ES-I3 (cell line): Measurements from ENCODE around the gene OSTN.

Source experiments
- H3K36me3 ChIP-seq: 2 replicates; pipeline ENCODE4 v1.6.1; 2013; ENCODE audit warnings: mild to moderate bottlenecking, low read length, control low read depth, moderate library complexity; ENCODE audit not compliant: insufficient read depth
- H3K4me1 ChIP-seq: 2 replicates; pipeline ENCODE4 v1.6.1; 2013; ENCODE audit warnings: mild to moderate bottlenecking, control low read depth, low read length; ENCODE audit not compliant: insufficient read depth
- H3K9ac ChIP-seq: 2 replicates; pipeline ENCODE4 v1.6.1; 2013; ENCODE audit warnings: low read depth, mild to moderate bottlenecking, low read length, moderate library complexity
- H3K9me3 ChIP-seq: 2 replicates; pipeline ENCODE4 v1.6.1; 2013; ENCODE audit warnings: mild to moderate bottlenecking, low read length, moderate library complexity; ENCODE audit not compliant: control insufficient read depth, insufficient read depth

Gene OSTN

GRCh38 chr3:191197761-191198306, 1.2 kb upstream of the OSTN start:
- Histone ChIP-seq H3K9ac (no peak overlapping the region), H3K4me1 (no peaks in the 10 kb centered on the region), H3K36me3 (no peaks in the 10 kb centered on the region), H3K9me3 (no peaks in the 10 kb centered on the region)

GRCh38 chr3:191198480-191198879, 561 bp upstream of the OSTN start:
- no peaks in the 10 kb centered on the region for H3K36me3 ChIP-seq
- H3K4me1 ChIP-seq, result no peaks in the 10 kb centered on the region
- H3K9ac ChIP-seq, result no peak overlapping the region
- no peaks in the 10 kb centered on the region for H3K9me3 ChIP-seq

GRCh38 chr3:191210032-191210431, 11.0 kb downstream of the OSTN start:
- no peaks in the 10 kb centered on the region for H3K36me3 ChIP-seq
- H3K4me1 ChIP-seq, result no peaks in the 10 kb centered on the region
- no peaks in the 10 kb centered on the region for H3K9me3 ChIP-seq
- H3K9ac ChIP-seq, result no peak overlapping the region

GRCh38 chr3:191216510-191216909, 17.5 kb downstream of the OSTN start:
- Histone ChIP-seq H3K4me1 (no peaks in the 10 kb centered on the region), H3K9ac (no peak overlapping the region), H3K36me3 (no peaks in the 10 kb centered on the region), H3K9me3 (peaks cover 7% of the 10 kb centered on the region; the same call in 1 of the 2 replicates)

GRCh38 chr3:191217301-191217700, 18.3 kb downstream of the OSTN start:
- Histone ChIP-seq H3K4me1 (no peaks in the 10 kb centered on the region), H3K9me3 (peaks cover 7% of the 10 kb centered on the region; the same call in 1 of the 2 replicates), H3K36me3 (no peaks in the 10 kb centered on the region), H3K9ac (no peak overlapping the region)

GRCh38 chr3:191220908-191221307, 21.9 kb downstream of the OSTN start:
- Histone ChIP-seq H3K9me3 (0 out of 2 replicates have a peak, but pooled peaks cover under 1% of the 10 kb centered on the region), H3K9ac (no peak overlapping the region), H3K36me3 (no peaks in the 10 kb centered on the region), H3K4me1 (no peaks in the 10 kb centered on the region)

- H3K36me3 ChIP-seq, result no peaks in the 10 kb centered on the region
These were observed 22.6 kb downstream of the OSTN start for GRCh38 chr3:191221638-191222037.

GRCh38 chr3:191227541-191227940, 28.5 kb downstream of the OSTN start:
- no peaks in the 10 kb centered on the region for H3K9me3 ChIP-seq
- H3K36me3 ChIP-seq, result no peaks in the 10 kb centered on the region
- no peak overlapping the region for H3K9ac ChIP-seq
- H3K4me1 ChIP-seq, result no peaks in the 10 kb centered on the region

More at GRCh38 chr3:191221638-191222037, 22.6 kb downstream of the OSTN start:
- H3K9ac ChIP-seq, result no peak overlapping the region
- H3K9me3 ChIP-seq, result no peaks in the 10 kb centered on the region
- H3K4me1 ChIP-seq, result no peaks in the 10 kb centered on the region

- Histone ChIP-seq H3K9ac (no peak overlapping the region), H3K9me3 (no peaks in the 10 kb centered on the region), H3K36me3 (no peaks in the 10 kb centered on the region), H3K4me1 (peaks cover 40% of the 10 kb centered on the region)
These were observed 35.2 kb downstream of the OSTN start for GRCh38 chr3:191234216-191234615.

GRCh38 chr3:191235331-191236314, 36.6 kb downstream of the OSTN start:
- H3K9me3 ChIP-seq, result no peaks in the 10 kb centered on the region
- no peak overlapping the region for H3K9ac ChIP-seq
- H3K36me3 ChIP-seq, result no peaks in the 10 kb centered on the region
- H3K4me1 ChIP-seq, result peaks cover 50% of the 10 kb centered on the region

- Histone ChIP-seq H3K9ac (no peak overlapping the region), H3K4me1 (peaks cover 50% of the 10 kb centered on the region), H3K9me3 (no peaks in the 10 kb centered on the region), H3K36me3 (no peaks in the 10 kb centered on the region)
These were observed 37.6 kb downstream of the OSTN start for GRCh38 chr3:191236646-191237045.

GRCh38 chr3:191237047-191237882, 38.2 kb downstream of the OSTN start:
- Histone ChIP-seq H3K9me3 (no peaks in the 10 kb centered on the region), H3K36me3 (no peaks in the 10 kb centered on the region), H3K9ac (no peak overlapping the region), H3K4me1 (peaks cover 50% of the 10 kb centered on the region)

GRCh38 chr3:191238321-191238817, 39.3 kb downstream of the OSTN start:
- Histone ChIP-seq H3K9ac (no peak overlapping the region), H3K36me3 (no peaks in the 10 kb centered on the region), H3K4me1 (peaks cover 50% of the 10 kb centered on the region)

GRCh38 chr3:191239407-191240031, 40.5 kb downstream of the OSTN start:
- H3K36me3 ChIP-seq, result no peaks in the 10 kb centered on the region
- no peak overlapping the region for H3K9ac ChIP-seq
- peaks cover 50% of the 10 kb centered on the region for H3K4me1 ChIP-seq

More at GRCh38 chr3:191238321-191238817, 39.3 kb downstream of the OSTN start:
- H3K9me3 ChIP-seq, result no peaks in the 10 kb centered on the region

More at GRCh38 chr3:191239407-191240031, 40.5 kb downstream of the OSTN start:
- H3K9me3 ChIP-seq, result no peaks in the 10 kb centered on the region
